Stimulated activated naive CD4-positive, alpha-beta T cell (primary cell): ENCODE measurements around the gene TPST2.

Source experiments
- DNase-seq, 6 experiments: peaks; one replicate each; lab custom pipeline; 2025; lab: John Stamatoyannopoulos, UW

The TPST2 gene

GRCh38 chr22:26610072-26610958, 20.4 kb upstream of the TPST2 start:
- no peak for DNase-seq

GRCh38 chr22:26609287-26609686, 19.4 kb upstream of the TPST2 start:
- DNase-seq: no peak

- no peak for DNase-seq
These were observed 18.2 kb upstream of the TPST2 start for GRCh38 chr22:26608129-26608528.

GRCh38 chr22:26606611-26607010, 16.7 kb upstream of the TPST2 start:
- no peak for DNase-seq

- no peak for DNase-seq
These were observed 14.4 kb upstream of the TPST2 start for GRCh38 chr22:26604368-26604767.

GRCh38 chr22:26602127-26602526, 12.2 kb upstream of the TPST2 start:
- no peak for DNase-seq

- no peak for DNase-seq
These were observed 11.8 kb upstream of the TPST2 start for GRCh38 chr22:26601726-26602125.

GRCh38 chr22:26599505-26599904, 9.6 kb upstream of the TPST2 start:
- no peak for DNase-seq

- no peak for DNase-seq
These were observed 7.5 kb upstream of the TPST2 start for GRCh38 chr22:26597480-26597879.

- DNase-seq: no peak
These were observed 7.1 kb upstream of the TPST2 start for GRCh38 chr22:26597026-26597425.

- no peak for DNase-seq
These were observed 3.8 kb upstream of the TPST2 start for GRCh38 chr22:26593763-26594162.

- peak in 3 of 6 experiments; percentile 33 to 42 (median 34) for DNase-seq
These were observed 2.5 kb upstream of the TPST2 start for GRCh38 chr22:26592421-26592891.

- DNase-seq: peak in 3 of 6 experiments; percentile 24 to 57 (median 54)
These were observed 526 bp downstream of the TPST2 start for GRCh38 chr22:26589367-26589844.

- DNase-seq: no peak
These were observed 1.1 kb downstream of the TPST2 start for GRCh38 chr22:26588729-26589366.

GRCh38 chr22:26587991-26588613, 1.8 kb downstream of the TPST2 start:
- DNase-seq: no peak

- peak in 2 of 6 experiments; percentile 29 to 34 for DNase-seq
These were observed 3.2 kb downstream of the TPST2 start for GRCh38 chr22:26586556-26587325.

GRCh38 chr22:26585104-26585790, 4.7 kb downstream of the TPST2 start:
- DNase-seq: no peak

GRCh38 chr22:26584010-26584409, 5.9 kb downstream of the TPST2 start:
- no peak for DNase-seq

- DNase-seq: no peak
These were observed 8.2 kb downstream of the TPST2 start for GRCh38 chr22:26581633-26582168.

- DNase-seq: no peak
These were observed 8.9 kb downstream of the TPST2 start for GRCh38 chr22:26581026-26581425.
